ENCODE measurements around the gene ADGRB3. TPM values are rescaled to one million over a fixed set of nuclear protein-coding genes. Genes with fewer than 3 reads are reported as not detected.

The ADGRB3 gene
- total RNA-seq, 4 donors from 2014 or later = 3.9 to 9.8 (median 7.2) TPM

DNA sequence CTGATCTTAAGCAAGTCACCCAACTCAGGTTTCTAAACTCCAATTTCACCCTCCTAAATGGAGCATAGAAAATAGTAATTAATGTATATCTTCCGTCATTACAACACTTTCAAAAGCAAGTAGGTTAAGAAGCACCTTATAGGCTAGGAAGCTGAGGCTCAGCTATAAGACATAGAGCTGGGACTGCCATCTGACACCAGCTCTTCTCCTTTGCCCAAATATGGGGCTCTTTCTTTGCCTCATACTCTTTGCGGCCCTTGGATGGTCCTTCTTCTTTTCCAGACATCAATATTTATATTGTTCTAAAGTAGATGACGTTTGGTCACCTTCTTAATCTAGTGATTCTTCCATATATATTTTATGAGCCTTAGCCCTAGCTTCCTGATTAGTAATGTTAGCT, 748.5 kb downstream of the ADGRB3 start:
- H3K4me3 ChIP-seq = no peak overlapping the region
- TF ChIP-seq POLR2AphosphoS5 (IDR thresholded peaks at IDR 0.05) (no peak), POLR2A (IDR thresholded peaks at IDR 0.05) (no peak), EP300 (IDR thresholded peaks at IDR 0.05) (no peak)
- TF ChIP-seq, protein P1, sequence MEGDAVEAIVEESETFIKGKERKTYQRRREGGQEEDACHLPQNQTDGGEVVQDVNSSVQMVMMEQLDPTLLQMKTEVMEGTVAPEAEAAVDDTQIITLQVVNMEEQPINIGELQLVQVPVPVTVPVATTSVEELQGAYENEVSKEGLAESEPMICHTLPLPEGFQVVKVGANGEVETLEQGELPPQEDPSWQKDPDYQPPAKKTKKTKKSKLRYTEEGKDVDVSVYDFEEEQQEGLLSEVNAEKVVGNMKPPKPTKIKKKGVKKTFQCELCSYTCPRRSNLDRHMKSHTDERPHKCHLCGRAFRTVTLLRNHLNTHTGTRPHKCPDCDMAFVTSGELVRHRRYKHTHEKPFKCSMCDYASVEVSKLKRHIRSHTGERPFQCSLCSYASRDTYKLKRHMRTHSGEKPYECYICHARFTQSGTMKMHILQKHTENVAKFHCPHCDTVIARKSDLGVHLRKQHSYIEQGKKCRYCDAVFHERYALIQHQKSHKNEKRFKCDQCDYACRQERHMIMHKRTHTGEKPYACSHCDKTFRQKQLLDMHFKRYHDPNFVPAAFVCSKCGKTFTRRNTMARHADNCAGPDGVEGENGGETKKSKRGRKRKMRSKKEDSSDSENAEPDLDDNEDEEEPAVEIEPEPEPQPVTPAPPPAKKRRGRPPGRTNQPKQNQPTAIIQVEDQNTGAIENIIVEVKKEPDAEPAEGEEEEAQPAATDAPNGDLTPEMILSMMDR (IDR thresholded peaks at IDR 0.05) = no peak
- H3K27me3 ChIP-seq = no peaks in the 10 kb centered on the region
- H3K27ac ChIP-seq = no peak overlapping the region
- no peaks in the 10 kb centered on the region for H3K36me3 ChIP-seq
- ATAC-seq = no peak
- WGBS, 2 donors (ENCODE audit: low coverage in 1 of 2) = 83 to 89% methylated on average over 3 of the region's 3 CpGs
- H3K4me1 ChIP-seq = no peaks in the 10 kb centered on the region
- H3K9me3 ChIP-seq = no peaks in the 10 kb centered on the region

DNA sequence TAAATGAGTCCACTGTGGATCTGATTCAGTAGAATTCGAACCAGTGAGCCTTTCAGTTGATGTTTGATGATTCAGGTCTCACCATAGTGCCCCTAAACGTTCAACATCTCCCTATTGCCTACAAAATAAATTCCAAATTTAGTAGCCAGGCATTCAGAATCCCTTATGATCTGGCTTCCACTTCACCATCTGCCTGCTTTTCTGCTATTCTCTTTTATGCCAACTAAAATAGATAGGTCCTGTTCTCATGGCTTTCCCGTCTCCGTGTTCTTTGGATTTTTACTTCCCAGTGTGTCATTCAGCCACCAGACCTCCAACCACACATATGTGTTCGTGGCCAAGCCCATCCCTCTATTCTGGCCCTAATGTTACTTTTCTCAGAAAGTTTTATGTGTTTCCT, 751.3 kb downstream of the ADGRB3 start:
- Histone ChIP-seq H3K4me3 (no peak overlapping the region), H3K36me3 (no peaks in the 10 kb centered on the region), H3K9me3 (no peaks in the 10 kb centered on the region), H3K27ac (no peak overlapping the region), H3K27me3 (no peaks in the 10 kb centered on the region), H3K4me1 (no peaks in the 10 kb centered on the region)
- TF ChIP-seq EP300 (IDR thresholded peaks at IDR 0.05) = no peak
- no peak for TF ChIP-seq POLR2A (IDR thresholded peaks at IDR 0.05)
- no peak for TF ChIP-seq POLR2AphosphoS5 (IDR thresholded peaks at IDR 0.05)
- TF ChIP-seq, protein P1 (IDR thresholded peaks at IDR 0.05) = no peak
- no peak for ATAC-seq
- 74 to 76% methylated on average over 5 of the region's 5 CpGs for WGBS, 2 donors (ENCODE audit: low coverage in 1 of 2)

DNA sequence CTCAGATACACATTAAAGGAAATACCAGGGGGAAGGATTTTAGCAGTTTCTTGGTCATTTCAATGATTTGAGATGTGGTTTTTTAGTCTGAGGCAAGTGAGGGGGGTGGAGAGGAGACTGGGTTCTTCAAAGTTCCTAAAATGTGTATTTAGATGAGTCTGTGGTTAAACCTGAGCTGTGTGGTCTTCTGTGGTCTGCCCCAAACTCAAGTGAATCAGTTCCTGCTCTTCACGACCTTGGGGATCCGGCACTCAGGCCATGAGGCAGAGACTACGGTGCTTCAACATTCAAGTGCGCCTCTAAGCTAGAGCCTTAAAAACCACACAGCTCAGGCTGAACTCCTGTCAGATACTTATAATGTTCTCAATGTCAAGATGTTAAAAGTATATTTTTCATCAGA, 755.0 kb downstream of the ADGRB3 start:
- Histone ChIP-seq H3K9me3 (no peaks in the 10 kb centered on the region), H3K27me3 (no peaks in the 10 kb centered on the region), H3K4me1 (no peaks in the 10 kb centered on the region), H3K27ac (no peak overlapping the region), H3K36me3 (no peaks in the 10 kb centered on the region), H3K4me3 (no peak overlapping the region)
- TF ChIP-seq POLR2AphosphoS5 (IDR thresholded peaks at IDR 0.05) (no peak), EP300 (IDR thresholded peaks at IDR 0.05) (no peak), POLR2A (IDR thresholded peaks at IDR 0.05) (no peak)
- TF ChIP-seq, protein P1 (IDR thresholded peaks at IDR 0.05) = no peak
- ATAC-seq = no peak
- WGBS, 2 donors (ENCODE audit: low coverage in 1 of 2) = 100% methylated on average over 1 of the region's 4 CpGs

DNA sequence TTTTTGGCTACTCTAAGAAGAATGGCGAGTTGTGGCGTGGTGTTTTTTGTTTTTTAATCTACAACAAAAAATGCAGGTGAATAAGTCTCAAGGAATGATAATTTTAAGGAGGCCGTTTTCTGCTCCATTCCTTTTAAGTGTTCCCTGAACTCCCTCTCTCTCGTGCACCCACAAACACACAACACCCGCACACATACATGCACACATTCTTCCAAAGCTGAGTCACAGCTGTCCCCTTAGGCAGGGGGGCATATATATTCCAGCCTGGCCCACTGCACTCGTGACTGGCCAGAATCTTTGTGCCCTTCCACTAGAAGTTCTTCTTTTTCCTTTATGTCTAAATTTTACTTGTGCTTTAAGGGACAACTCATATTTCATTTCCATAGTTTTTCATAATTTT, 756.0 kb downstream of the ADGRB3 start:
- H3K27me3 ChIP-seq = no peaks in the 10 kb centered on the region
- no peak overlapping the region for H3K4me3 ChIP-seq
- TF ChIP-seq, protein P1 (IDR thresholded peaks at IDR 0.05) = no peak
- no peak for TF ChIP-seq POLR2AphosphoS5 (IDR thresholded peaks at IDR 0.05)
- no peak for TF ChIP-seq EP300 (IDR thresholded peaks at IDR 0.05)
- TF ChIP-seq POLR2A (IDR thresholded peaks at IDR 0.05) = no peak
- no peaks in the 10 kb centered on the region for H3K9me3 ChIP-seq
- ATAC-seq = no peak
- no peaks in the 10 kb centered on the region for H3K4me1 ChIP-seq
- 77% methylated on average over 4 to 6 of the region's 6 CpGs for WGBS, 2 donors (ENCODE audit: low coverage in 1 of 2)
- no peak overlapping the region for H3K27ac ChIP-seq
- no peaks in the 10 kb centered on the region for H3K36me3 ChIP-seq

DNA sequence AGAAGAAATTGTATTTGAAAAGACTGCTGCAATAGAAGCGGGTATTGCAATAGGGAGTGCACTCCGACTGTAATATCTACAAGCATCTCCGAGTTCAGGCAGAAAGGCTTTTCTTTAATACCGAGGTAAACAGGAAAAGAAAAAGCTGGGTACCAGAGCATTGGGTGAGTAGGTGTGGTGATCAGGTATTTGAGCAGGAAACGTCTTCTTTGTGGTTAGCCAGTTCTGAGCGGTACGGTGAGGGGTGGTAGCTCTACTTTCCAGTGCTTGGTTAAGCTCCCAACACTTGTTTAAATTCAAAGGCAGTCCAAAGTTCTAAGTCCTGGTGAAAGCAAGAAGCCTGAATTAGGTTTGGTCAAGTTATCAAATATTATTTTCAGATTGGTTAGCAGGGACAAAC, 757.7 kb downstream of the ADGRB3 start:
- TF ChIP-seq EP300 (IDR thresholded peaks at IDR 0.05) (no peak), POLR2AphosphoS5 (IDR thresholded peaks at IDR 0.05) (no peak), POLR2A (IDR thresholded peaks at IDR 0.05) (no peak)
- TF ChIP-seq, protein P1 (IDR thresholded peaks at IDR 0.05) = no peak
- no peaks in the 10 kb centered on the region for H3K9me3 ChIP-seq
- H3K4me1 ChIP-seq = no peaks in the 10 kb centered on the region
- no peaks in the 10 kb centered on the region for H3K27me3 ChIP-seq
- H3K27ac ChIP-seq = no peak overlapping the region
- H3K36me3 ChIP-seq = no peaks in the 10 kb centered on the region
- WGBS, 2 donors (ENCODE audit: low coverage in 1 of 2) = 93 to 94% methylated on average over 5 to 7 of the region's 7 CpGs
- no peak overlapping the region for H3K4me3 ChIP-seq
- no peak for ATAC-seq
